Spleen (tissue), 7 donors: ENCODE results near the gene HDAC4.

Source experiments
- CTCF ChIP-seq, 11 experiments: fragments of 200-600 bp in 7 of 11; fragments of 450-650 bp in 4 of 11; sonication (generic) in 4 of 11; IDR thresholded peaks in 8 of 11; conservative IDR thresholded peaks in 3 of 11; 1 replicate in 7 of 11; 2 replicates in 4 of 11; pipeline versions ENCODE4 v1.4.0 to v1.8.0; 2016 to 2021; ENCODE audit warnings: antibody characterized with exemption in 11 of 11, inconsistent platforms in 4 of 11, mild to moderate bottlenecking in 1 of 11
- POLR2A ChIP-seq, 3 donors: fragments of 450-650 bp; IDR thresholded peaks; one replicate each; pipeline ENCODE4 v1.5.1; 2017; ENCODE audit warnings: antibody characterized with exemption in 3 of 3, mild to moderate bottlenecking in 1 of 3
- donor health status: DM: no; HTN: no; CAD: no; lungs with moderate emphysema.
- donor health status: DM: no; HTN: no; CAD: no.
- donor health status: DM: no; HTN: no; CAD: no.

GRCh38 chr2:239086325-239087020, 314.3 kb downstream of the HDAC4 start:
- TF ChIP-seq CTCF (IDR thresholded peaks at IDR 0.05 in 8 of 11, conservative IDR thresholded peaks at IDR 0.05 in 3 of 11) (no peak), POLR2A (IDR thresholded peaks at IDR 0.05) (no peak)
